Duodenal mucosa (tissue), 2 donors: ENCODE results near the gene TRIM25.

Source experiments
- H3K27ac ChIP-seq: one replicate; pipeline ENCODE4 v1.7.0; 2013; ENCODE audit warnings: low read depth, low read length
- H3K27me3 ChIP-seq, 2 donors: one replicate each; pipeline ENCODE4 v1.7.0; 2013; ENCODE audit warnings: low read length in 2 of 2, control low read depth in 1 of 2; ENCODE audit not compliant: insufficient read depth in 2 of 2, control insufficient read depth in 1 of 2
- H3K36me3 ChIP-seq, 2 donors: one replicate each; pipeline ENCODE4 v1.7.0; 2013; ENCODE audit warnings: low read length in 2 of 2, control low read depth in 1 of 2; ENCODE audit not compliant: insufficient read depth in 2 of 2, control insufficient read depth in 1 of 2
- H3K4me1 ChIP-seq, 2 donors: one replicate each; pipeline ENCODE4 v1.7.0; 2013; ENCODE audit warnings: low read length in 2 of 2, control low read depth in 1 of 2; ENCODE audit not compliant: insufficient read depth in 2 of 2, control insufficient read depth in 1 of 2
- H3K4me3 ChIP-seq, 2 donors: one replicate each; pipeline ENCODE4 v1.7.0; 2013; ENCODE audit warnings: low read length in 2 of 2, low read depth in 1 of 2
- H3K9ac ChIP-seq, 2 donors: one replicate each; pipeline ENCODE4 v1.7.0; 2013; ENCODE audit warnings: low read length in 2 of 2, low read depth in 1 of 2
- H3K9me3 ChIP-seq, 2 donors: one replicate each; pipeline ENCODE4 v1.7.0; 2013; ENCODE audit warnings: low read length in 2 of 2, control low read depth in 1 of 2; ENCODE audit not compliant: control insufficient read depth in 1 of 2

TRIM25 gene

DNA sequence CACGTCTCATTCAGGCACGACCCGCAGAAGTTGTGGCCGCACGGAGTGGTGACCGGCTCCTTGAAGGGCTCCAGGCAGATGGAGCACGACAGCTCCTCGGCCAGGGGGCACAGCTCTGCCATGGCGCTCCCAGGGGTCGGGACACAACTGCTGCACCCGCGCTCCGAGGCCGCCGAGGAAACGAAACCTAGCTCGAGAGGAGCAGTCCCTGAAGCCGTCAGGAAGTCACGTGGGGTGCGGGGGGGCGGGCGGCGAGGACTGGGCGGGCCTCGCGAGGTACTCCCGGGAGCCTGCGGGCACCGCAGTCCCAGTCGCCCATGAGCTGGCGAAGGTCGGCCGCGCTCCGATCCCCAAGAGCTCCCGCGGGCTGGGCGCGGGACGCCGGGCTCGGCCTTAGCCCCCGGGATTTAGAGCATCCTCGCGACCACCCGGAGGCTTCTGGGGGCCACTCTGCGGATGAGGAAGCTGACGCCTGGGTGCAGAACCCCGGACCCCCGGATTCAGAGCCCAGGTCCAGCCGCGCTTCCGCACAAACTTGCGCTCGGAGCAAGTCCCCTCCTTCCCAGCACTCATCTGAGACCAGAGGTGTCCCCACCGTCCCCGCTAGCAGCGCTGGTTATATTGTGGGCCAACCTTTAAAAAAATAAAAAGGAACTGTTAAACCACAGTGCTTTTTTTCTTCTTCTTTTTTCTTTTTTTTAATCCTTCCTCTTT, at the start of gene TRIM25:
Gene TRIM25 (minus strand): TSS at position 183 of the 714 bp plus-strand sequence. CDS start 61 bp downstream, at position 122.
- no peaks in the 10 kb centered on the region for H3K27me3 ChIP-seq
- no peaks in the 10 kb centered on the region for H3K9me3 ChIP-seq
- H3K36me3 ChIP-seq = peaks cover 0 to 6% of the 10 kb centered on the region in 2 donors
- peak within 1 kb of the TSS; percentile 90 for H3K27ac ChIP-seq
- peaks cover 37 to 46% of the 10 kb centered on the region in 2 donors for H3K4me1 ChIP-seq
- peak within 1 kb of the TSS; percentile 96 to 97 for H3K9ac ChIP-seq
- peak within 1 kb of the TSS; percentile 93 to 98 for H3K4me3 ChIP-seq

GRCh38 chr17:56960596-56961538, 47.0 kb upstream of the TRIM25 start, which contains the start of gene COIL:
TSS of gene COIL (minus strand) at chr17:56961050. CDS start at chr17:56961019, 31 bp downstream.
- no peaks in the 10 kb centered on the region for H3K27me3 ChIP-seq
- H3K27ac ChIP-seq = peak within 1 kb of the TSS; percentile 74
- peak within 1 kb of the TSS; percentile 70 to 91 for H3K4me3 ChIP-seq
- no peaks in the 10 kb centered on the region for H3K9me3 ChIP-seq
- H3K4me1 ChIP-seq = peaks cover 8 to 13% of the 10 kb centered on the region in 2 donors
- no peaks in the 10 kb centered on the region for H3K36me3 ChIP-seq
- H3K9ac ChIP-seq = peak within 1 kb of the TSS; percentile 70 to 88

GRCh38 chr17:56956992-56957391, 43.1 kb upstream of the TRIM25 start:
- no peak overlapping the region for H3K27ac ChIP-seq
- no peak overlapping the region for H3K4me3 ChIP-seq
- no peak overlapping the region for H3K9ac ChIP-seq
- no peaks in the 10 kb centered on the region for H3K27me3 ChIP-seq
- H3K36me3 ChIP-seq = peaks cover 0 to 5% of the 10 kb centered on the region in 2 donors
- H3K4me1 ChIP-seq = peaks cover 8 to 13% of the 10 kb centered on the region in 2 donors
- H3K9me3 ChIP-seq = no peaks in the 10 kb centered on the region

GRCh38 chr17:56949595-56949994, 35.7 kb upstream of the TRIM25 start:
- Histone ChIP-seq H3K9ac (no peak overlapping the region), H3K4me3 (no peak overlapping the region), H3K36me3 (peaks cover 9 to 31% of the 10 kb centered on the region in 2 donors)

DNA sequence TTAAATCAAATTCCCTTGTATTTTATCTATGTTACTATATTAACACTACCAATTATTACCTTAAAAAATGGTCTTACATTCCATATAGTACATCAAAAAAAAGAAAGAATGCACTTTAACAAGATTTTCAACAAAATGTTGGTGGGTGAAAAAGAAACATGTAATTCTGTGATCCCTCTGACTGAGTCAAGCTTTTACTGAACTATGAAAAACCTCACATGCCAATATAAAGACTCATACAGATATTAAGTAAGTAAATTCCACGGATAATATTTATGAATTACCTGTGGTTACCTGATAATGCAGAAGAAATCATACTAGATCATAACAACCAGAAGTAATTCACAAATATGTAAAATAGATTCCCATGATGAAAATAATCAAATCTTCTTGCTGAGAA, 34.6 kb upstream of the TRIM25 start:
- H3K27me3 ChIP-seq = no peaks in the 10 kb centered on the region
- no peak overlapping the region for H3K4me3 ChIP-seq
- H3K27ac ChIP-seq = no peak overlapping the region
- H3K36me3 ChIP-seq = peaks cover 10 to 38% of the 10 kb centered on the region in 2 donors
- no peaks in the 10 kb centered on the region for H3K9me3 ChIP-seq
- no peaks in the 10 kb centered on the region for H3K4me1 ChIP-seq
- H3K9ac ChIP-seq = no peak overlapping the region

More at GRCh38 chr17:56949595-56949994, 35.7 kb upstream of the TRIM25 start:
- H3K27me3 ChIP-seq = no peaks in the 10 kb centered on the region
- H3K4me1 ChIP-seq = no peaks in the 10 kb centered on the region
- no peaks in the 10 kb centered on the region for H3K9me3 ChIP-seq
- no peak overlapping the region for H3K27ac ChIP-seq

GRCh38 chr17:56947741-56948140, 33.9 kb upstream of the TRIM25 start:
- Histone ChIP-seq H3K9ac (no peak overlapping the region), H3K4me3 (no peak overlapping the region), H3K36me3 (peaks cover 14 to 39% of the 10 kb centered on the region in 2 donors), H3K9me3 (no peaks in the 10 kb centered on the region), H3K27me3 (no peaks in the 10 kb centered on the region), H3K4me1 (no peaks in the 10 kb centered on the region), H3K27ac (no peak overlapping the region)

- no peaks in the 10 kb centered on the region for H3K4me1 ChIP-seq
- H3K9ac ChIP-seq = no peak overlapping the region
- no peaks in the 10 kb centered on the region for H3K9me3 ChIP-seq
- H3K36me3 ChIP-seq = peaks cover 17 to 52% of the 10 kb centered on the region in 2 donors
- no peak overlapping the region for H3K4me3 ChIP-seq
- H3K27ac ChIP-seq = no peak overlapping the region
- no peaks in the 10 kb centered on the region for H3K27me3 ChIP-seq
Observed at GRCh38 chr17:56945938-56946505, 32.2 kb upstream of the TRIM25 start.

DNA sequence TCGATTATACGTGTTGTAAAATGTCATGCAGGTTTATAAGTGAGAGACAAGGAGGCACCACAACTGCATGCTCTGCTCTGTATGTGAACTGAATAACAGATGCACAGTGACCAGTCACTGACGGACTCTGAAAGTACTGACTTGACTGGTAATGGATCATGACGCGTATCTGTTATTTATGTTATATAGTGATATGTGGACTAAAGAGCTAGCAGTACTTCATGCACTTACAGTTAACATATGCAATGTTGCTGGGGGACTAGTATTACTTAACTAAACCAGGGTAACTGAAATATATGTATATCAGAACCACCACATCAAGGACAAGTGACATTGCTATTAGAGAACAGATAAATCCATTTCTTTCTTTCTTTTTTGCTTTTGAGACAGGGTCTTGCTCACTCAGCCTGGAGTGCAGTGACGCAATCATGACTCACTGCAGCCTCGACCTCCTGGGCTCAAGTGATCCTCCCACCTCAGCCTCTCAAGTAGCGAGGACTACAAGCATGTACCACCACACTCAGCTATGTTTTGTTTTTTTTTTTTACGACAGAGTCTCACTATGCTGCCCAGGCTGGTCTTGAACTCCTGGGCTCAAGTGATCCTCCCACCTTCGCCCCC, 29.8 kb upstream of the TRIM25 start:
- Histone ChIP-seq H3K36me3 (peaks cover 8 to 54% of the 10 kb centered on the region in 2 donors), H3K9ac (no peak overlapping the region), H3K4me1 (no peaks in the 10 kb centered on the region), H3K27ac (no peak overlapping the region), H3K27me3 (no peaks in the 10 kb centered on the region), H3K4me3 (no peak overlapping the region), H3K9me3 (no peaks in the 10 kb centered on the region)

- no peak overlapping the region for H3K4me3 ChIP-seq
- H3K9me3 ChIP-seq = no peaks in the 10 kb centered on the region
- H3K36me3 ChIP-seq = peaks cover 12 to 57% of the 10 kb centered on the region in 2 donors
- H3K27ac ChIP-seq = no peak overlapping the region
- no peaks in the 10 kb centered on the region for H3K27me3 ChIP-seq
- no peak overlapping the region for H3K9ac ChIP-seq
- H3K4me1 ChIP-seq = peaks cover 6 to 11% of the 10 kb centered on the region in 2 donors
Observed at GRCh38 chr17:56939869-56940484, 26.1 kb upstream of the TRIM25 start.
